Loucy (cell line): Measurements from ENCODE around the gene CGREF1.

ENCODE experiments used
- H2AFZ ChIP-seq: fragments of 200-600 bp; sonication (generic); 2 replicates; pipeline ENCODE4 v1.6.0; 2016; ENCODE audit warnings: antibody characterized with exemption, mild to moderate bottlenecking, low read length, moderate library complexity
- H3F3A ChIP-seq: fragments of 200-600 bp; 2 replicates; pipeline ENCODE4 v1.6.0; 2016; ENCODE audit warnings: antibody characterized with exemption, low read depth, mild to moderate bottlenecking
- H3K27me3 ChIP-seq: fragments of 200-600 bp; sonication (generic); 2 replicates; pipeline ENCODE4 v1.6.1; 2014; ENCODE audit warnings: low read length, mild to moderate bottlenecking; ENCODE audit not compliant: insufficient read depth, poor library complexity, severe bottlenecking
- H3K36me3 ChIP-seq: fragments of 200-600 bp; sonication (generic); 2 replicates; pipeline ENCODE4 v1.6.1; 2016; ENCODE audit warnings: low read length; ENCODE audit not compliant: insufficient read depth
- H3K4me1 ChIP-seq: fragments of 200-600 bp; sonication (generic); 2 replicates; pipeline ENCODE4 v1.5.1; 2014; ENCODE audit warnings: low read length, mild to moderate bottlenecking; ENCODE audit not compliant: insufficient read depth, poor library complexity, severe bottlenecking
- H3K4me2 ChIP-seq: fragments of 200-600 bp; sonication (generic); 2 replicates; pipeline ENCODE4 v1.6.0; 2014; ENCODE audit warnings: antibody characterized with exemption, low read length, low read depth, mild to moderate bottlenecking; ENCODE audit not compliant: poor library complexity, severe bottlenecking
- H3K4me3 ChIP-seq: fragments of 200-600 bp; sonication (generic); 2 replicates; pipeline ENCODE4 v1.5.1; 2014; ENCODE audit warnings: low read length, mild to moderate bottlenecking, mixed read lengths; ENCODE audit not compliant: poor library complexity, severe bottlenecking
- H3K79me2 ChIP-seq: fragments of 200-600 bp; sonication (generic); 2 replicates; pipeline ENCODE4 v1.6.1; 2014; ENCODE audit warnings: low read length; ENCODE audit not compliant: insufficient read depth
- H3K9ac ChIP-seq: fragments of 200-600 bp; sonication (generic); 2 replicates; pipeline ENCODE4 v1.6.0; 2014; ENCODE audit warnings: mild to moderate bottlenecking, low read depth, low read length, moderate library complexity; ENCODE audit not compliant: poor library complexity, severe bottlenecking
- H3K9me2 ChIP-seq: fragments of 200-600 bp; sonication (generic); replicated peaks from 2 replicates; pipeline ENCODE4 v1.6.1; 2016; ENCODE audit warnings: low read depth, low read length, mixed read lengths
- H3K9me3 ChIP-seq: fragments of 200-600 bp; sonication (generic); 2 replicates; pipeline ENCODE4 v1.6.1; 2014; ENCODE audit warnings: mild to moderate bottlenecking, antibody characterized with exemption, low read length, low read depth; ENCODE audit not compliant: insufficient read depth
- H4K20me1 ChIP-seq: fragments of 200-600 bp; sonication (generic); 2 replicates; pipeline ENCODE4 v1.6.0; 2014; ENCODE audit warnings: antibody characterized with exemption, low read length, mild to moderate bottlenecking; ENCODE audit not compliant: insufficient read depth, poor library complexity, severe bottlenecking
- CTCF ChIP-seq: fragments of 200-600 bp; sonication (generic); conservative IDR thresholded peaks from 2 replicates; pipeline ENCODE4 v1.5.1; 2014; ENCODE audit warnings: mild to moderate bottlenecking, antibody characterized with exemption, low read length
- EZH2phosphoT487 ChIP-seq: fragments of 200-600 bp; IDR thresholded peaks from 2 replicates; pipeline ENCODE4 v1.6.1; 2018; ENCODE audit warnings: antibody characterized with exemption, mild to moderate bottlenecking, moderate library complexity, borderline replicate concordance

Gene CGREF1

DNA sequence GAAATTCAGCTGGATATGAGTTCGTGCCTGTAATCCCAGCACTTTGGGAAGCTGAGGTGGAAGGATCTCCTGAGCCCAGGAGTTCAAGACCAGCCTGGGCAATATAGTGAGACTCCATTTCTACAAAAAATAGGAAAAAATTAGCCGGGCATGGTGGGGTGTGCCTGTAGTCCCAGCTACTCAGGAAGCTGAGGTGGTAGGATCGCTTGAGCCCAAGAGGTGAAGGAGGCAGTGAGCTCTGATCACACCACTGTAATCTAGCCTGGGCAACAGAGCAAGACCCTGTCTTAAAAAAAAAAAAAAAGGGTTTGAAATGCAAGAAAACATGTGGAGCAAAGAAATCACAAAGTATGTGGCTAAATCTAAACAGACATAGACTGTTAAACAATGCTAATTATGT lies 9.8 kb downstream of the CGREF1 start:
- H3K36me3 ChIP-seq, result no peaks in the 10 kb centered on the region
- no peaks in the 10 kb centered on the region for H3K79me2 ChIP-seq
- H3K27me3 ChIP-seq, result no peaks in the 10 kb centered on the region
- H4K20me1 ChIP-seq, result no peaks in the 10 kb centered on the region
- no peak overlapping the region for H3K4me2 ChIP-seq
- no peak overlapping the region for H2AFZ ChIP-seq
- no peaks in the 10 kb centered on the region for H3K9me2 ChIP-seq
- no peaks in the 10 kb centered on the region for H3K9me3 ChIP-seq
- no peak for TF ChIP-seq CTCF
- no peak for TF ChIP-seq EZH2phosphoT487
- H3K4me1 ChIP-seq, result no peaks in the 10 kb centered on the region
- no peaks in the 10 kb centered on the region; the same call in 1 of the 2 replicates for H3F3A ChIP-seq
- no peak overlapping the region for H3K9ac ChIP-seq
- H3K4me3 ChIP-seq, result no peak overlapping the region

DNA sequence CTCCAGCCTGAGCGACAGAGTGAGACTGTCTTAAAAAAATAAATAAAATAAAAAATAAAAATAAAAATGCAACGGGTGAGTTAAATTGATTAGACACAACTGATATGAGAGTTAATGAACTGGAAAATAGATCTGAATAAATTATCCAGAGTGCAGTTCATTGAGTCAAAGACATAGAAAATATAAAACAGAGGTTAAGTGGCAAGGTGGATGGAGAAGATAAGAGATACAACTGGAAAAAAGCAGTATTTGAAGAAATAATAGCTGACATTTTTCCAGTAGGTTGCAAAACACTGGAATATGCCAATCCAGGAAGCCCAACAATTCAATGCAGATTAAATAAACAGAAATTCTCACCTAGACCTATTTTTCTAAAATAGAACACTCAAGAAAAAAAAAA lies 10.7 kb downstream of the CGREF1 start:
- Histone ChIP-seq H3F3A (no peaks in the 10 kb centered on the region; the same call in 1 of the 2 replicates), H3K9ac (no peak overlapping the region), H3K9me3 (no peaks in the 10 kb centered on the region), H3K4me3 (no peak overlapping the region), H2AFZ (no peak overlapping the region), H3K36me3 (no peaks in the 10 kb centered on the region), H3K79me2 (no peaks in the 10 kb centered on the region), H3K4me1 (no peaks in the 10 kb centered on the region), H4K20me1 (no peaks in the 10 kb centered on the region), H3K27me3 (no peaks in the 10 kb centered on the region), H3K4me2 (no peak overlapping the region), H3K9me2 (no peaks in the 10 kb centered on the region)
- no peak for TF ChIP-seq EZH2phosphoT487

GRCh38 chr2:27105981-27106380 lies 12.9 kb downstream of the CGREF1 start:
- TF ChIP-seq CTCF (no peak), EZH2phosphoT487 (no peak)

DNA sequence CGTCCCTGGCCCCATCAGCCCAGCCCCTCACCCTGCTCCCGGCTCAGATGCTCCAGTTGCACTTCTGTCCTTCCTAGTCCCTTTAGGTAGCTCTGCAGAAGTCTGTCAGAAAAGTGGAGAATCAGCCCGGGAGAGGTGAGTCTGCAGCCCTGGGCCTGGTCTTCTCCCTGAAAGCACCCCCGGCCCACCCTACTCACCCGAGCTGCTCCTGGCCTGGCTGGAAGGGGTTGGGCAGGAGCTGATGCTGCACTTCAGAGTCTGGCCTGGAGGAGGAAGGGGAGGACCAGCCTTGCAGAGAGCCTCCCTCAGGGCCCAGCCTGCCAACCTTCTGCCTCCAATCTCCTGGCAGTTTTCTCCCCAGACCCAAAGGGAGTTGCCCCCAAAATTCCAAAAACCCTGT lies 16.6 kb downstream of the CGREF1 start:
- Histone ChIP-seq H3K4me3 (no peak overlapping the region), H2AFZ (no peak overlapping the region), H3K9ac (no peak overlapping the region), H4K20me1 (no peaks in the 10 kb centered on the region), H3K4me2 (no peak overlapping the region), H3K27me3 (no peaks in the 10 kb centered on the region), H3F3A (no peaks in the 10 kb centered on the region), H3K9me3 (no peaks in the 10 kb centered on the region), H3K9me2 (no peaks in the 10 kb centered on the region), H3K36me3 (no peaks in the 10 kb centered on the region), H3K79me2 (no peaks in the 10 kb centered on the region), H3K4me1 (no peaks in the 10 kb centered on the region)
- TF ChIP-seq EZH2phosphoT487 (no peak), CTCF (no peak)

More at GRCh38 chr2:27105981-27106380, 12.9 kb downstream of the CGREF1 start:
- no peaks in the 10 kb centered on the region for H3K9me2 ChIP-seq
- no peak overlapping the region for H3K4me2 ChIP-seq
- no peaks in the 10 kb centered on the region for H3K9me3 ChIP-seq
- no peak overlapping the region for H3K4me3 ChIP-seq
- no peak overlapping the region for H3K9ac ChIP-seq
- H3K79me2 ChIP-seq, result no peaks in the 10 kb centered on the region
- H4K20me1 ChIP-seq, result no peaks in the 10 kb centered on the region
- no peaks in the 10 kb centered on the region for H3K36me3 ChIP-seq
- no peaks in the 10 kb centered on the region for H3F3A ChIP-seq
- H3K4me1 ChIP-seq, result no peaks in the 10 kb centered on the region
- no peaks in the 10 kb centered on the region for H3K27me3 ChIP-seq
- H2AFZ ChIP-seq, result no peak overlapping the region
